Measurements from ENCODE around the gene CACNG7.

CACNG7 gene

DNA sequence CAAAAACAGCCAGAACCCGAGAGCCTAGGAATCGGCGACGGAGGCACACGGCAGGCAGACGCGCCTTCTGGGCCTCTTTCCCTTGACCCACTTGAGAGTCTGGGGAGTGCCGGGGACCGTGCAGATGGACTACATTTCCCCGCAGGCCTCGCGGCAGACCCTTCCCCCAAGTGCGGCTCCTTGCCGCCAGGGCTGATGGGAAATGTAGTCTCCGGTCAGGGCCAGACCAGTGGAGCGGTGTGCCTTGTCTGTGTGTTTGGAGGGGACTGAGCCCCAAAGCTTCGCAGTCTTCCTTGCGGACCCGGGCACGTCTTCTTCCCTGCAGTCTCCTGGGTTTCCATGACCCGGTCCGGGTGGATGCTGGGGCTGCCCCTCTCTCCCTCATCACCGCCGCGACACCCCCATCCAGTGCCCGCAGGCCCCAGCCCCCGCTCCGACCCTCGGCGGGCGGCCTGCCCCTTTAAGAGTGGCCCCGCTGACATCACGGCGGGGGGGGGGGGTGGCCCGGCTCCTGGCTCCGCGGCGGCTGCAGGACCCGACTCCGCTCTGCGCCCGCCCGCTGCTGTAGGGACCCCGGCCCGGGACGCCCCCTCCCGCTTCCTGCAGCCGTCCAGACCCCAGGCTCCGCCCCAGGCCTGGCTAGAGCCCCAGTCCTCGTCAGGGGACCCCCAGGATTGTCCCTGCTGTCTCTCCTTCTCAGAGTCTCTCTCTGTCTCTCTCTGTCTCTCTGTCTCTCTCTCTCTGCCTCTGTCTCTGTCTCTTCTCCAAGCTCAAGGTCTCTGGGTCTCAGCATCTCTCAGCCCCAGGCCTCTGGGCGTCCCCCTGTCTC is 758 bp upstream of the CACNG7 start:
- Histone ChIP-seq H3K27me3 (ENCODE audit: control insufficient read depth, insufficient read depth, low read length) (peaks cover 40% of the 10 kb centered on the region), H3K4me3 (ENCODE audit: low read length) (peak overlapping the region; percentile 60), H3K4me1 (ENCODE audit: control insufficient read depth, low read depth, low read length) (peaks cover 8% of the 10 kb centered on the region)

DNA sequence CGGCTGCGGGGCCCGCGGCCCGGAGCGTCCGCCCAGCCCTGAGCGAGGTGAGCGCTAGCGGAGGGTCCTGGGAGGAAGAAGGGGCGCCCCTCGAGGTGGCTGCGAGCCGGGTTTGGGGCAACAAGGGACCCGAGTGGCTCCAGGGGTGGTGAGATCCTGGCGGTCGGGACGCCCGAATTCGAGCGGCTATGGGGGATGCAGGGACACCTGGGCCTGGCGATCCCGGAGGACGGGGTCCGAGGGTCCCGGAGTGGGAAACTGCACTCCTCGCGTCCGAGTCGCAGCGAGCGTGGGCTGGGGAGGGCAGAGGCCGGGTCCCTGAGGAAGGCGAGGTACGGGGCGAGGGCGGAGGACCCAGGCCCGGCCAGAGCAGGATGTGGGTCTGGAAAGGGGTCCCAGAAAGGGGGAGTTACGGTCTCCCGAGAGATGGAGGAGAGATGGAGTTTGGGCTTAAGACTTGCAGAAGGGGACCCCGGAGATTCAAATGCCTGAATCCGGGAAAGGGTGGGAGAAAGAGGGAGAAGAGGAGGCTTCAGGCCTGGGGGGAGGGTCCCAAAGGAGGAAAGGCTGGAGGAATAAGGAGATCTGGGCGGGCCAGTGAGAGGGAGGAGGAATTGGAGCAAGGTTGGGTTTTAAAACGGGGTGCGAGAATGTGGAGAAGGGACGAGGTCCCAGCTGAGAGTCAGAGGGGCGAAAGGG is 542 bp downstream of the CACNG7 start:
- peaks cover 8% of the 10 kb centered on the region for H3K4me1 ChIP-seq (ENCODE audit: control insufficient read depth, low read depth, low read length)
- H3K27me3 ChIP-seq (ENCODE audit: control insufficient read depth, insufficient read depth, low read length) = peaks cover 40% of the 10 kb centered on the region
- H3K9me3 ChIP-seq (ENCODE audit: control insufficient read depth, low read depth, low read length) = no peaks in the 10 kb centered on the region
- peaks cover 3% of the 10 kb centered on the region for H3K36me3 ChIP-seq (ENCODE audit: control insufficient read depth, low read depth, low read length)
- H3K27ac ChIP-seq (ENCODE audit: low read length) = no peak overlapping the region
- peak overlapping the region; percentile 72 for H3K9ac ChIP-seq (ENCODE audit: low read length)
- peak overlapping the region; percentile 86 for H3K4me3 ChIP-seq (ENCODE audit: low read length)

More for the DNA sequence above, 758 bp upstream of the CACNG7 start:
- H3K9ac ChIP-seq (ENCODE audit: low read length) = no peak overlapping the region
- H3K27ac ChIP-seq (ENCODE audit: low read length) = no peak overlapping the region
- no peaks in the 10 kb centered on the region for H3K36me3 ChIP-seq (ENCODE audit: control insufficient read depth, low read depth, low read length)
- H3K9me3 ChIP-seq (ENCODE audit: control insufficient read depth, low read depth, low read length) = no peaks in the 10 kb centered on the region

DNA sequence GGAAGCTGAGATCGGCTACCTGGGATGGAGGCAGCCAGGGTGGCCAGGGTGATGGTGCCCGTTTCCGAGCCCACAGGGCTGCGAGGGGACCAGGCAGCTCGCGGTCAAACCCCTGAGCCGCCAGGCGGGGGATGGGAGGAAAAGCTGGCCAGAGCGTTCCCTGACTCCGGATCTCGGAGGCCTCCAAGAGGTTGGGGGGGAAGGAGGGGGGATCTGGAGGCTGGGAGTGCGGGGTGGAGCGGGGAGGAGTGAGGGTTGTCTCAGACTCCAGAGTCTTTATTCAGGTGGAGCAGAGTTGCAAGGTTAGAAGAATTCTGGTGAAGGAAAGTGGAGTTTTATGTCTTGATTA is 1.1 kb downstream of the CACNG7 start:
- Histone ChIP-seq H3K9me3 (ENCODE audit: control insufficient read depth, low read depth, low read length) (no peaks in the 10 kb centered on the region), H3K4me1 (ENCODE audit: control insufficient read depth, low read depth, low read length) (peaks cover 6% of the 10 kb centered on the region), H3K9ac (ENCODE audit: low read length) (peak overlapping the region; percentile 72), H3K27me3 (ENCODE audit: control insufficient read depth, insufficient read depth, low read length) (peaks cover 35% of the 10 kb centered on the region), H3K36me3 (ENCODE audit: control insufficient read depth, low read depth, low read length) (peaks cover 4% of the 10 kb centered on the region), H3K27ac (ENCODE audit: low read length) (no peak overlapping the region), H3K4me3 (ENCODE audit: low read length) (peak overlapping the region; percentile 86)

DNA sequence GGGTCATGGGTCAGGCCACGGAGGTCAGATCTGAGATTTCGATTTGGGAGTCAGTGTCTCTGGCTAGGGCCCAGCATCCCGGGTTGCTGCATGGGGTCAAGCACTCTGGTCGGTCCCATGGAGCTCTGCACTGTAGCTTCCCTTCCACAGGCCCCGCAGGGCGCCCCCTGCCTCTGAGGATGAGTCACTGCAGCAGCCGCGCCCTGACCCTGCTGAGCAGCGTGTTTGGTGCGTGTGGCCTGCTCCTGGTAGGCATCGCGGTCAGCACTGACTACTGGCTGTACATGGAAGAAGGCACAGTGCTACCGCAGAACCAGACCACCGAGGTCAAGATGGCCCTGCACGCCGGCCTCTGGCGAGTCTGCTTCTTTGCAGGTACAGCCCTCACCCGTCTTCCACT is 3.6 kb downstream of the CACNG7 start:
- Histone ChIP-seq H3K27ac (ENCODE audit: low read length) (no peak overlapping the region), H3K4me3 (ENCODE audit: low read length) (no peak overlapping the region), H3K9ac (ENCODE audit: low read length) (no peak overlapping the region), H3K4me1 (ENCODE audit: control insufficient read depth, low read depth, low read length) (peaks cover 3% of the 10 kb centered on the region), H3K36me3 (ENCODE audit: control insufficient read depth, low read depth, low read length) (peaks cover 24% of the 10 kb centered on the region), H3K27me3 (ENCODE audit: control insufficient read depth, insufficient read depth, low read length) (peaks cover 11% of the 10 kb centered on the region), H3K9me3 (ENCODE audit: control insufficient read depth, low read depth, low read length) (no peaks in the 10 kb centered on the region)

DNA sequence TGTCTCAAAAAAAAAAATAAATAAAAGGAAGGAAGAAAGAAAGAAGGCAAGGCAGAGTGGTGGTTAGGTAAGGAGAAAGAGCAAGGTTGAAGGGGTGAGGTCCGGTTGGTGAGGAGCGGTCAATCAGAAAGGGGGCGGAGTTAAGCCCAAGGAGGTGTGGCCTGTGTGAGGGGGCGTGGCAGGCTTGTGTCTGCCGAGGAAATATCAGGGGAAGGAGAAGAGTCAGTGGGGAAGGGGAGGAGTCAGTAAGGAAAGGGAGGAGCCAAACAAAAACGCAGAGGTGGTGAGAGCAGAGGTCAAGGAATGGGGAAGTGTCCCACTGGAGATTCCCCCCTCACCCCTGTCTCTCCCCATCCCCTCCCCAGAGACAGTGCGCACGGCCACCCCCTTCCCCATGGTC is 5.9 kb downstream of the CACNG7 start:
- peaks cover 3% of the 10 kb centered on the region for H3K4me1 ChIP-seq (ENCODE audit: control insufficient read depth, low read depth, low read length)
- no peak overlapping the region for H3K27ac ChIP-seq (ENCODE audit: low read length)
- no peak overlapping the region for H3K4me3 ChIP-seq (ENCODE audit: low read length)
- peaks cover 37% of the 10 kb centered on the region for H3K36me3 ChIP-seq (ENCODE audit: control insufficient read depth, low read depth, low read length)
- H3K9me3 ChIP-seq (ENCODE audit: control insufficient read depth, low read depth, low read length) = no peaks in the 10 kb centered on the region
- H3K27me3 ChIP-seq (ENCODE audit: control insufficient read depth, insufficient read depth, low read length) = peaks cover 7% of the 10 kb centered on the region
- H3K9ac ChIP-seq (ENCODE audit: low read length) = no peak overlapping the region

- peaks cover under 1% of the 10 kb centered on the region for H3K27me3 ChIP-seq (ENCODE audit: control insufficient read depth, insufficient read depth, low read length)
- no peaks in the 10 kb centered on the region for H3K4me1 ChIP-seq (ENCODE audit: control insufficient read depth, low read depth, low read length)
- no peak overlapping the region for H3K4me3 ChIP-seq (ENCODE audit: low read length)
- H3K36me3 ChIP-seq (ENCODE audit: control insufficient read depth, low read depth, low read length) = peaks cover 37% of the 10 kb centered on the region
- H3K27ac ChIP-seq (ENCODE audit: low read length) = no peak overlapping the region
- H3K9ac ChIP-seq (ENCODE audit: low read length) = no peak overlapping the region
- H3K9me3 ChIP-seq (ENCODE audit: control insufficient read depth, low read depth, low read length) = no peaks in the 10 kb centered on the region
Observed at GRCh38 chr19:53916004-53916403, 6.9 kb downstream of the CACNG7 start.

- H3K36me3 ChIP-seq (ENCODE audit: control insufficient read depth, low read depth, low read length) = peaks cover 37% of the 10 kb centered on the region
Observed at GRCh38 chr19:53917356-53917755, 8.3 kb downstream of the CACNG7 start.

DNA sequence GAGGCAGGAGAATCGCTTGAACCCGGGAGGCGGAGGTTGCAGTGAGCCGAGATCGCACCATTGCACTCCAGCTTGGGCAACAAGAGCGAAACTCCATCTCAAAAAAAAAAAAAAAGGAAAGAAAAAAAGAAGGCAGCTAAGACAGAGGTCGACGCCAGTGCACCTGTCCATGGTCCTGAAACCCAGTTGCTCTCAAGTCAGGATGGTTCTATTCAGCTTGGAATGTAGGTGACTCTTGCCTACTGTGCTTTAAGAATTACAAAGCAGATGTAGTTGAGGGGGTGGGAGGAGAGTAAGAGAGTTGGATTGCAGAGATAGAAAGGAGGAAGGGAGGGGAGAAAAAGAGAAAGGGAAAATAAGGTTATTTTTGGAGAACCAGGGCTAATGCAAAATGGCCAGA is 18.7 kb downstream of the CACNG7 start:
- no peak overlapping the region for H3K4me3 ChIP-seq (ENCODE audit: low read length)
- H3K9me3 ChIP-seq (ENCODE audit: control insufficient read depth, low read depth, low read length) = no peaks in the 10 kb centered on the region
- no peak overlapping the region for H3K9ac ChIP-seq (ENCODE audit: low read length)
- no peaks in the 10 kb centered on the region for H3K4me1 ChIP-seq (ENCODE audit: control insufficient read depth, low read depth, low read length)
- no peak overlapping the region for H3K27ac ChIP-seq (ENCODE audit: low read length)
- H3K27me3 ChIP-seq (ENCODE audit: control insufficient read depth, insufficient read depth, low read length) = no peaks in the 10 kb centered on the region
- peaks cover 23% of the 10 kb centered on the region for H3K36me3 ChIP-seq (ENCODE audit: control insufficient read depth, low read depth, low read length)

More at GRCh38 chr19:53917356-53917755, 8.3 kb downstream of the CACNG7 start:
- no peaks in the 10 kb centered on the region for H3K9me3 ChIP-seq (ENCODE audit: control insufficient read depth, low read depth, low read length)
- no peaks in the 10 kb centered on the region for H3K27me3 ChIP-seq (ENCODE audit: control insufficient read depth, insufficient read depth, low read length)
- no peaks in the 10 kb centered on the region for H3K4me1 ChIP-seq (ENCODE audit: control insufficient read depth, low read depth, low read length)
- no peak overlapping the region for H3K27ac ChIP-seq (ENCODE audit: low read length)
- H3K9ac ChIP-seq (ENCODE audit: low read length) = no peak overlapping the region
- H3K4me3 ChIP-seq (ENCODE audit: low read length) = no peak overlapping the region

- H3K36me3 ChIP-seq (ENCODE audit: control insufficient read depth, low read depth, low read length) = peaks cover 5% of the 10 kb centered on the region
- H3K9ac ChIP-seq (ENCODE audit: low read length) = no peak overlapping the region
- no peaks in the 10 kb centered on the region for H3K9me3 ChIP-seq (ENCODE audit: control insufficient read depth, low read depth, low read length)
- peaks cover 4% of the 10 kb centered on the region for H3K4me1 ChIP-seq (ENCODE audit: control insufficient read depth, low read depth, low read length)
- no peaks in the 10 kb centered on the region for H3K27me3 ChIP-seq (ENCODE audit: control insufficient read depth, insufficient read depth, low read length)
- no peak overlapping the region for H3K27ac ChIP-seq (ENCODE audit: low read length)
- H3K4me3 ChIP-seq (ENCODE audit: low read length) = no peak overlapping the region
Observed at GRCh38 chr19:53936029-53936428, 27.0 kb downstream of the CACNG7 start.

DNA sequence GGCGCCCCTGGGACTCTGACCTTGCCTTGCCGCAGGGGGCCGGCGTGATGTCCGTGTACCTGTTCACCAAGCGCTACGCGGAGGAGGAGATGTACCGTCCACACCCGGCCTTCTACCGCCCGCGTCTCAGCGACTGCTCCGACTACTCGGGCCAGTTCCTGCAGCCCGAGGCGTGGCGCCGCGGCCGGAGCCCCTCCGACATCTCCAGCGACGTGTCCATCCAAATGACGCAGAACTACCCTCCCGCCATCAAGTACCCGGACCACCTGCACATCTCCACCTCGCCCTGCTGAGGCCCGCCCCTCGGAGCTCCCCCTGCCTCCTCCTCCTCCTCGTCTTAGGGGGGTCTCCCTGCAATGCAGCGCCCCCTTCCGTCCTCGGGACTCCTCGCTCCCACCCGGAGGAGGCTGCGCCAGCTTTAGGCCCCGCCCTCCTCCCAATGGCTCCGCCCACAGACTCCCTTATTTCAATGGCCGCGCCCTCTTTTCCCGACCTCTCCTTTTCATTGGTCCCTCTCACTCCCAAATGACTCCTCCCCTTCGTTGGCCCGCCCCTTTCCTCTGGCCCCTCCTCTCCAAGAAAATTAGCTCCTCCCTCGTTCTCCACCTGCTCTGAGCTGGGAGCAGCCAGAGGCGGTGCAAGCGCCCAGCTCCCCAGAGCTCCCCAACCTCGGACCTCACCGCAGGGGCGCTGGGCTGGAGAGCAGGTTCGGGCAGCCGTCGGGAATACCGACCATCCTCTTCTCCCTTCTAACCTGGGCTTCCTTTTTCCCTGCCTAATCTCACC is 33.1 kb downstream of the CACNG7 start:
- peaks cover 9% of the 10 kb centered on the region for H3K4me1 ChIP-seq (ENCODE audit: control insufficient read depth, low read depth, low read length)
- H3K36me3 ChIP-seq (ENCODE audit: control insufficient read depth, low read depth, low read length) = no peaks in the 10 kb centered on the region
- peak overlapping the region; percentile 72 for H3K27ac ChIP-seq (ENCODE audit: low read length)
- peak overlapping the region; percentile 80 for H3K9ac ChIP-seq (ENCODE audit: low read length)
- peak overlapping the region; percentile 94 for H3K4me3 ChIP-seq (ENCODE audit: low read length)
- H3K9me3 ChIP-seq (ENCODE audit: control insufficient read depth, low read depth, low read length) = no peaks in the 10 kb centered on the region
- no peaks in the 10 kb centered on the region for H3K27me3 ChIP-seq (ENCODE audit: control insufficient read depth, insufficient read depth, low read length)

- Histone ChIP-seq H3K27ac (ENCODE audit: low read length) (no peak overlapping the region), H3K4me1 (ENCODE audit: control insufficient read depth, low read depth, low read length) (peaks cover 13% of the 10 kb centered on the region), H3K4me3 (ENCODE audit: low read length) (no peak overlapping the region), H3K9ac (ENCODE audit: low read length) (no peak overlapping the region), H3K27me3 (ENCODE audit: control insufficient read depth, insufficient read depth, low read length) (no peaks in the 10 kb centered on the region), H3K9me3 (ENCODE audit: control insufficient read depth, low read depth, low read length) (no peaks in the 10 kb centered on the region), H3K36me3 (ENCODE audit: control insufficient read depth, low read depth, low read length) (no peaks in the 10 kb centered on the region)
Observed at GRCh38 chr19:53944416-53944815, 35.3 kb downstream of the CACNG7 start.
